Karpas-422 (cell line): ENCODE results near the gene COL16A1. TPM values are rescaled to one million over a fixed set of nuclear protein-coding genes. Genes with fewer than 3 reads are reported as not detected.

ENCODE experiments used
- DNase-seq: peaks from one replicate; pipeline ENCODE4 v3.0.0-alpha.2; 2015
- H2AFZ ChIP-seq: fragments of 200-600 bp; sonication (generic); 2 replicates; pipeline ENCODE4 v1.6.1; 2014; ENCODE audit warnings: antibody characterized with exemption, low read length, mixed read lengths
- H3K27ac ChIP-seq: fragments of 200-600 bp; sonication (generic); 2 replicates; pipeline ENCODE4 v1.5.1; 2014; ENCODE audit warnings: mild to moderate bottlenecking, low read length, moderate library complexity
- H3K27me3 ChIP-seq: fragments of 200-600 bp; sonication (generic); 2 replicates; pipeline ENCODE4 v1.6.1; 2014; ENCODE audit warnings: low read length, mixed read lengths
- H3K36me3 ChIP-seq: fragments of 200-600 bp; sonication (generic); 2 replicates; pipeline ENCODE4 v1.6.1; 2014; ENCODE audit warnings: low read length, mixed read lengths; ENCODE audit not compliant: insufficient read depth
- H3K4me1 ChIP-seq: fragments of 200-600 bp; sonication (generic); 2 replicates; pipeline ENCODE4 v1.6.1; 2014; ENCODE audit warnings: mild to moderate bottlenecking, low read length, mixed read lengths
- H3K4me2 ChIP-seq: fragments of 200-600 bp; sonication (generic); 2 replicates; pipeline ENCODE4 v1.6.1; 2014; ENCODE audit warnings: low read length, low read depth, mild to moderate bottlenecking; ENCODE audit not compliant: poor library complexity, severe bottlenecking
- H3K4me3 ChIP-seq: fragments of 200-600 bp; sonication (generic); 2 replicates; pipeline ENCODE4 v1.5.1; 2014; ENCODE audit warnings: mild to moderate bottlenecking, antibody characterized with exemption, low read length, mixed read lengths
- H3K79me2 ChIP-seq: fragments of 200-600 bp; sonication (generic); 2 replicates; pipeline ENCODE4 v1.6.1; 2014; ENCODE audit warnings: mild to moderate bottlenecking, low read length, mixed read lengths
- H3K9ac ChIP-seq: fragments of 200-600 bp; sonication (generic); 2 replicates; pipeline ENCODE4 v1.6.0; 2014; ENCODE audit warnings: low read length
- H3K9me2 ChIP-seq: fragments of 200-600 bp; sonication (generic), shearing (Covaris generic); replicated peaks from 2 replicates; pipeline ENCODE4 v1.6.0; 2014; ENCODE audit warnings: mild to moderate bottlenecking, low read length, moderate library complexity; ENCODE audit not compliant: insufficient read depth
- H3K9me3 ChIP-seq: fragments of 300-700, 200-600 bp; sonication (generic); 2 replicates; pipeline ENCODE4 v1.6.1; 2014; ENCODE audit warnings: low read length, mixed read lengths
- H4K20me1 ChIP-seq: fragments of 200-600 bp; sonication (generic); 2 replicates; pipeline ENCODE4 v1.6.1; 2014; ENCODE audit warnings: mild to moderate bottlenecking, antibody characterized with exemption, low read length, low read depth; ENCODE audit not compliant: insufficient read depth
- total RNA-seq: library from RNA; depleted of rRNA; stranded (reverse); fragments of >200 nt; shearing (Covaris generic); gene quantifications from 2 replicates; pipeline ENCODE4 v1.2.3, GENCODE V29; 2014; ENCODE audit warnings: low replicate concordance

COL16A1 gene
- total RNA-seq, 1 experiment from 2014 or later: not detected

DNA sequence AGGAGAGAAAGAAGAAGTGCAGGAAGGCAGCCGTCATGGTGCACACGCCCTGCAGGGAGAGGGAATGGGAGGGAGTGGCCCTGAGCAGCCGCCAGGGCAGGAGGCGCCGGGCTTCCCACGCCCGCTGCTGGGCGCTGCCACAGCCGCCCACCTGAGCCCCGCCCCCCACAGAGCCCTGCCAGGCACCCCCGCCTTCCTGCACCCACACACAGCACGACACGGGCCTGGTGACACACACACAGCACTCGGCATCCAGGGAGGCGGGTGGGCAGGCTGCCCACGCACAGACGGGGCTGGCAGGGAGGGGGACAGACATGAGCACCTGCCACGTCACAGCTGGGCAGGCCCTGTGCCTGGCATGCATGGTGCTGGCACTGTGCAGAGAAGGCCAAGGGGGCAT, 32.9 kb upstream of the COL16A1 start:
- Histone ChIP-seq H3K79me2 (no peaks in the 10 kb centered on the region), H4K20me1 (peaks cover 4% of the 10 kb centered on the region; the same call in 1 of the 2 replicates), H3K9me2 (no peaks in the 10 kb centered on the region), H3K4me3 (no peak overlapping the region), H3K9me3 (no peaks in the 10 kb centered on the region), H3K9ac (no peak overlapping the region), H2AFZ (no peak overlapping the region), H3K36me3 (no peaks in the 10 kb centered on the region), H3K4me2 (no peak overlapping the region), H3K27ac (no peak overlapping the region), H3K4me1 (peaks cover 20% of the 10 kb centered on the region), H3K27me3 (no peaks in the 10 kb centered on the region)
- DNase-seq: no peak

DNA sequence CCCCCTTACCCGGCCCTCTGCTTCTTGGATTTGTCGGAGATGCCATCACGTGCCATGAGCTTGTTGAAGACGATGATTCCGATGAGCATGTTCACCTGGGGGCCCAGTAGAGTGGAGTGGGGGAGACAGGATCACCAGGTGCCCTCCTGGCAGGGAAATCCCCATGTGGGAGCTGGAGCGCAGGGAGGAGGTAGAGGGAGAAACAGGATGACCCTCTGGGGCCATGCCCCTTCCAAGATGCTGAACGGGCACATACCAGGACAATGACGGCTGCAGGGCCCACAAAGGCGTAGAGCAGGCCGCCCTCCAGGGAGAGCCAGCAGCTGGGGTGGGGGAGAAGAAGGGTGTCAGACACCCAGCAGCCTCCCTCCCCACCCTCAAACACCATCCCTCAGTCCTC, 31.8 kb upstream of the COL16A1 start:
- Histone ChIP-seq H3K9ac (no peak overlapping the region), H3K27ac (no peak overlapping the region), H3K9me3 (no peaks in the 10 kb centered on the region), H3K4me2 (no peak overlapping the region), H3K79me2 (no peaks in the 10 kb centered on the region), H4K20me1 (peaks cover 4% of the 10 kb centered on the region; the same call in 1 of the 2 replicates), H3K4me1 (peaks cover 16% of the 10 kb centered on the region), H3K36me3 (no peaks in the 10 kb centered on the region; the same call in 1 of the 2 replicates), H2AFZ (no peak overlapping the region), H3K4me3 (no peak overlapping the region), H3K27me3 (no peaks in the 10 kb centered on the region), H3K9me2 (no peaks in the 10 kb centered on the region)
- no peak for DNase-seq

DNA sequence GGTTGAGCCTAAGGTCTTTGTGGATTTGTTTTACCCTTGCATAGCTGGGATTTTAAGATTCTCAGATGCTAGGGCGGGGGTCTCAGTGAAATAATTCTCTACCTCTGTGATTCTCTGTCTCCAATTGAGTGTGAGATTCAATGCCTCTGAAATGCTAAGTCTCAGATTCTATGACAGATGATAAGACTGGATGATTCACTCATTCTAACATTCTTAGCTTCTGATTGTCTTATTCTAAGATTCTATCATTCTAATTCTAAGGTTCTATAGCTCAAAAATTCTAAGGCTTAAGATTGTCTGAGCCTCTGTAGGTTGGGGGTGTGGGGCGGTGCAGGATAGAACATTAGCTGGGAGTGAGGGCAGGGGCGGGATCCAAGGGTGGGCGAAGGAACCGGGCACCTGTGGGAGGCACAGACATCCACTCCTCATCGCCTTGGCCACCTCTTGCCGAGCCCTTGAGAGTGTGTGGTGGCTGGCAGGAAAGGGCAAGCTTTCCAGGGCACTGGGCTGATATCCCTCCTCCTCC, 30.8 kb upstream of the COL16A1 start:
- DNase-seq: no peak
- H3K9me2 ChIP-seq: no peaks in the 10 kb centered on the region
- no peak overlapping the region for H3K27ac ChIP-seq
- no peaks in the 10 kb centered on the region for H3K9me3 ChIP-seq
- H3K36me3 ChIP-seq: no peaks in the 10 kb centered on the region; the same call in 1 of the 2 replicates
- H2AFZ ChIP-seq: no peak overlapping the region
- no peaks in the 10 kb centered on the region for H3K79me2 ChIP-seq
- no peak overlapping the region for H3K4me2 ChIP-seq
- H3K4me3 ChIP-seq: no peak overlapping the region
- H3K27me3 ChIP-seq: no peaks in the 10 kb centered on the region
- peaks cover 7% of the 10 kb centered on the region for H3K4me1 ChIP-seq
- H4K20me1 ChIP-seq: peaks cover 4% of the 10 kb centered on the region; the same call in 1 of the 2 replicates
- H3K9ac ChIP-seq: no peak overlapping the region

DNA sequence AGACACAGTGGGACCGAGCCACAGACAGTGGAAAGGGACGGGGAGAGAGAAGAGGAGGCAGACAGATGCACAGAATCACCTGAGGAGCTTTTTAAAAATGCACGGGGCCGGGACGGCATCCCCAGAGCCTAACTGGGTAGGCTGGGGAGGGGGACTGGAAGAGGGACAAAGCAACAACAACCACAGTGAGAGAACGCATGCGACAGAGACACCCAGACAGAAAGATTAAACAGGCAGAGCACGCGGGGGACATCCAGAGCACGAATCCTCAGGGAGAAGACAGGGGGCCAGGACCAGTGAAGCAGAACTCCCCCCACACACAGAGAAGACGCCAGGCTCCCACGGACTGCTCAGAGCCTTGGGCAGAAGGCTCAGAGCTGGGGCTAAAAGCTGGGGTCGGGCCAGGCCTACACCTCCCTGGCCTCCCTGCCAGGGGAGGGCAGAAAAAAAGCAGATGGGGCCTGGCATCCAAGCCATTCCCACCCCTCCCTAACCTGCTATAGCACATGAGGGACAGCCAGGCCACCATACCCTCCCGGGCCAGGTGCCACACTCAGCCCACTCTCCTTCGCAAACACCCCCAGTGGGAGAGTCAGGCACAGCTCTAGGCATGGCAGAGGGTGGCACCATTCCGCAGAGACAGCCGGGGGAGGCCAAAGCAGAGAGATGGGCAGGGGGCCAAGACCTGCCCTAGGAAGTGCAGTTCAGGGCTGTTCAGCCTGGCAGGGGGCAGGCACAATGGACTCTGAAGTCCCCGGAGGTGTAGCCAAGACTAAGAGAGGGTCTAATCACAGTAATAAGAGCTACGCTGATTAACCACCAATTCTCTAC, 29.8 kb upstream of the COL16A1 start:
- no peaks in the 10 kb centered on the region; the same call in 1 of the 2 replicates for H3K36me3 ChIP-seq
- H4K20me1 ChIP-seq: 0 out of 2 replicates have a peak, but pooled peaks cover 4% of the 10 kb centered on the region
- H3K9ac ChIP-seq: no peak overlapping the region
- H3K79me2 ChIP-seq: no peaks in the 10 kb centered on the region
- H2AFZ ChIP-seq: no peak overlapping the region
- H3K27me3 ChIP-seq: no peaks in the 10 kb centered on the region
- no peak for DNase-seq
- H3K27ac ChIP-seq: no peak overlapping the region
- H3K4me3 ChIP-seq: no peak overlapping the region
- no peaks in the 10 kb centered on the region for H3K4me1 ChIP-seq
- no peaks in the 10 kb centered on the region for H3K9me2 ChIP-seq
- no peak overlapping the region for H3K4me2 ChIP-seq
- no peaks in the 10 kb centered on the region for H3K9me3 ChIP-seq

DNA sequence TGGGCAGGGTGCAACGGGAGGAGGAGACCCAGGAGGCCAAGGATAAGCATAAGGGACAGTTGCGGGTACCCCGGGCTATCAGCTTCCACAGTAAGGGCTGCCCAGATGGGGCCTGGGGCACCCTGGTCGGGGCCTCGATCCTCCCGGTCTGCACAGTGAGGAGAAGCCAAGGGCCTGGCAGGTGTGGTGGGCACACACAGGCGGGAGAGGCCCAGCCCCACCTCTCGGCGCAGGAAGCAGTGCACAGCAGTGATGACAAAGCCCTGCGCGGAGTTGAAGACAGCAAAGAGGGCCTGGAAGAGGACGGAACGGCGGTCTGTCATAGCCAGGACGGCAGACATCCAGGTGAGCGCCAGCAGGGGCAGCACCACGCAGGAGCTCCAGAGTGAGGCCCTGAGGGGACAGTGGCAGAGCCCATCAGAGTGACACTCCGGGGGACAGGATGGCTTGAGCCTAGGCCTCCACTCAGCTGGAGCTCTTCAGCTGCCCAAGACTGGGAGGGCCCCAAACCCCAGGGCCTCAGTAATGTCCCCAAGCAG, 29.0 kb upstream of the COL16A1 start:
- no peak overlapping the region for H3K27ac ChIP-seq
- no peaks in the 10 kb centered on the region for H3K4me1 ChIP-seq
- no peaks in the 10 kb centered on the region for H3K79me2 ChIP-seq
- H3K9me2 ChIP-seq: no peaks in the 10 kb centered on the region
- H3K4me3 ChIP-seq: no peak overlapping the region
- no peaks in the 10 kb centered on the region for H3K9me3 ChIP-seq
- no peak for DNase-seq
- H3K27me3 ChIP-seq: no peaks in the 10 kb centered on the region
- no peak overlapping the region for H3K4me2 ChIP-seq
- no peak overlapping the region for H2AFZ ChIP-seq
- H3K36me3 ChIP-seq: no peaks in the 10 kb centered on the region; the same call in 1 of the 2 replicates
- 0 out of 2 replicates have a peak, but pooled peaks cover 4% of the 10 kb centered on the region for H4K20me1 ChIP-seq
- no peak overlapping the region for H3K9ac ChIP-seq

DNA sequence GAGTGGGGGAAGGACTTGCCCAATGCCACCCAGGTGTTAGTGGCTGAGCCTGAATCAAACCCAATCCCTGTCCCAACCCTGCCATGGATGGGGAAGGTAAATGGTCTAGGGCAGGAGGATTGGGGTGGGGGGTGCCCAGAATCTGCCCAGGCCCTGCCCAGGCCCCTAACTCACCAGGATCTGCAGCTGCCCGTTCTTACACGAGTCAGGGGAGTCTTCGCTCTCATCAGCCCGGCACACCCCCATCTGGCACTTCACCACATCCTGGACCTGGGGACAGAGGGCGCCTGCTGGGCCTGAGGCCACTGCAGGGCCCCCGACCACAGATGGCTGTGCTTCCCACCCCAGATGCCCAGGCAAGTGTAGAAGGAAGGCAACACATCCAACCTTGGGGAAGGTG, 28.5 kb upstream of the COL16A1 start:
- Histone ChIP-seq H2AFZ (no peak overlapping the region), H3K9ac (no peak overlapping the region), H3K4me2 (no peak overlapping the region), H3K4me3 (no peak overlapping the region), H4K20me1 (0 out of 2 replicates have a peak, but pooled peaks cover 4% of the 10 kb centered on the region), H3K27me3 (no peaks in the 10 kb centered on the region), H3K79me2 (no peaks in the 10 kb centered on the region), H3K27ac (no peak overlapping the region), H3K9me2 (no peaks in the 10 kb centered on the region), H3K9me3 (no peaks in the 10 kb centered on the region), H3K4me1 (no peaks in the 10 kb centered on the region), H3K36me3 (no peaks in the 10 kb centered on the region; the same call in 1 of the 2 replicates)
- DNase-seq: no peak

DNA sequence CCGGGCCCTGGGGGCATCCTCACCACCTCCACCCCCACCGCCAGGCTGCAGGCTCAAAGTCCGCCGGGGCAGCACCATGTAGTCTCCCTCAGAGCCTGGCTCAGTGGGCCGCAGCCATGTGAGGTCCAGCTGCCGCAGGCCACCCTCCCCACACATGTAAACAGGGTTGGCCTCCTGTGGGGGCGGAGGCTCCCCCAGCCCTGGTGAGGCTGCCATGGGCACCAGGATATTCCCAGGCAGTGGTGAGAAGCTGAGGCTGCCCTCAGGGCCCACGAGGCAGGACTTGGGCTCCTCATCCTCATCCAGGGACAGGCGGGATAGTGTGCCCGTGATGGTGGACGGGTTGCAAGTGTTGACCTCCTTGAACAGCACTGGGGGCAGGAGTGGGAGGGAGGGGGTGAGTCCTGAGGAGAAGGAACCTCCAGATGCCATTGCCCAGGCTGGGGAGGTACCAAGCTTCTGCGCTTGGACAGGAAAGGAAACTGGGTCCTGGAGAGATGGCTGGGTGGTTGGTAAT, 27.3 kb upstream of the COL16A1 start:
- H3K4me1 ChIP-seq: peaks cover 11% of the 10 kb centered on the region
- no peaks in the 10 kb centered on the region for H3K9me2 ChIP-seq
- no peaks in the 10 kb centered on the region for H3K79me2 ChIP-seq
- H3K27me3 ChIP-seq: no peaks in the 10 kb centered on the region
- DNase-seq: no peak
- H2AFZ ChIP-seq: no peak overlapping the region
- peaks cover 4% of the 10 kb centered on the region; the same call in 1 of the 2 replicates for H4K20me1 ChIP-seq
- H3K4me3 ChIP-seq: no peak overlapping the region
- no peak overlapping the region for H3K4me2 ChIP-seq
- no peaks in the 10 kb centered on the region for H3K9me3 ChIP-seq
- H3K27ac ChIP-seq: no peak overlapping the region
- H3K36me3 ChIP-seq: no peaks in the 10 kb centered on the region; the same call in 1 of the 2 replicates
- no peak overlapping the region for H3K9ac ChIP-seq
